HG02588 (cell line): Measurements from ENCODE around the gene ARL1.
"Not testable (repeated sequence)": the region's sequence is repeated elsewhere in the genome, so short reads cannot be mapped to it uniquely, and the experiment has no call there.

Experiments used
- ATAC-seq: cut with Tn5 transposase; IDR thresholded peaks from one replicate; pipeline ENCODE4 v1.9.1; 2021; ENCODE audit warnings: mild to moderate bottlenecking, moderate library complexity; ENCODE audit not compliant: unreplicated experiment

Gene ARL1

GRCh38 chr12:101407436-101408345 is at the start of gene ARL1:
ARL1 (minus strand) TSS chr12:101407772; CDS start chr12:101407645, 127 bp downstream.
- ATAC-seq: peak; percentile 87

- ATAC-seq: no peak
These were observed 48.1 kb upstream of the ARL1 start for GRCh38 chr12:101455685-101456084.

- no peak for ATAC-seq
These were observed 34.1 kb upstream of the ARL1 start for GRCh38 chr12:101441461-101442224.

- ATAC-seq: no peak
These were observed 31.7 kb upstream of the ARL1 start for GRCh38 chr12:101439236-101439635.

- ATAC-seq: no peak
These were observed 28.6 kb upstream of the ARL1 start for GRCh38 chr12:101436136-101436535.

- no peak for ATAC-seq
These were observed 22.9 kb upstream of the ARL1 start for GRCh38 chr12:101430456-101430855.

- ATAC-seq: no peak
These were observed 17.0 kb upstream of the ARL1 start for GRCh38 chr12:101424620-101425019.

- ATAC-seq: not testable (repeated sequence)
These were observed 14.5 kb upstream of the ARL1 start for GRCh38 chr12:101422066-101422465.

GRCh38 chr12:101415228-101415627 is 7.7 kb upstream of the ARL1 start:
- no peak for ATAC-seq

- ATAC-seq: no peak
These were observed 7.1 kb upstream of the ARL1 start for GRCh38 chr12:101414533-101415119.

GRCh38 chr12:101410169-101410568 is 2.6 kb upstream of the ARL1 start:
- not testable (repeated sequence) for ATAC-seq

- peak; percentile 12 for ATAC-seq
These were observed 530 bp downstream of the ARL1 start for GRCh38 chr12:101407049-101407435.

GRCh38 chr12:101391181-101391580 is 16.4 kb downstream of the ARL1 start:
- not testable (repeated sequence) for ATAC-seq

GRCh38 chr12:101379149-101379548 is 28.4 kb downstream of the ARL1 start:
- ATAC-seq: no peak

GRCh38 chr12:101375573-101375972 is 32.0 kb downstream of the ARL1 start:
- ATAC-seq: no peak

GRCh38 chr12:101372431-101372830 is 35.1 kb downstream of the ARL1 start:
- ATAC-seq: no peak

GRCh38 chr12:101368016-101368415 is 39.6 kb downstream of the ARL1 start:
- ATAC-seq: no peak

- no peak for ATAC-seq
These were observed 46.1 kb downstream of the ARL1 start for GRCh38 chr12:101361455-101361854.

GRCh38 chr12:101356794-101357193 is 50.8 kb downstream of the ARL1 start:
- no peak for ATAC-seq

GRCh38 chr12:101351682-101352081 is 55.9 kb downstream of the ARL1 start:
- no peak for ATAC-seq

- ATAC-seq: no peak
These were observed 63.7 kb downstream of the ARL1 start for GRCh38 chr12:101343893-101344292.
